Measurements from ENCODE around the gene UMODL1.

Gene UMODL1

DNA sequence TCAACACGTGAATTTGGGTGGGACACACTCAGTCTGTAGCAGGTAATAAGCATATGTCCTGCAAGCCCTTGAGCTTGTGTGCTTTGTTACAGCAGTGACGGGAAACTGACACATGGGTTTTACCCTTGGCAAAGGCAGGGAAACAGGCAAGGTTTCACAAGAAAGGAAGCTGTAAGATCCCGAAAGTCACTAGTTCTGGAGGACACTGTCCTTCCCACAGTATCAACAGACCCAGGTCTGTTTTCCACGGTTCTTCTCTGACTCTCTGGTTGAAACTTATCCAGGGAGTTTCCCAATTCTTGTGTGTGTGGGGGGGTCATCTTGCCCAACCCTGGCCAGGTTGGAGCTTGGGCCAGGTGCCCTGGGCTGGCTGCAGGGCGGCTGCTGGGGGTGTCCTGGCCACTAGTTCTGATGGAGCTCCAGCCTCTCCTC lies 31.6 kb upstream of the UMODL1 start:
- no peak for DNase-seq

DNA sequence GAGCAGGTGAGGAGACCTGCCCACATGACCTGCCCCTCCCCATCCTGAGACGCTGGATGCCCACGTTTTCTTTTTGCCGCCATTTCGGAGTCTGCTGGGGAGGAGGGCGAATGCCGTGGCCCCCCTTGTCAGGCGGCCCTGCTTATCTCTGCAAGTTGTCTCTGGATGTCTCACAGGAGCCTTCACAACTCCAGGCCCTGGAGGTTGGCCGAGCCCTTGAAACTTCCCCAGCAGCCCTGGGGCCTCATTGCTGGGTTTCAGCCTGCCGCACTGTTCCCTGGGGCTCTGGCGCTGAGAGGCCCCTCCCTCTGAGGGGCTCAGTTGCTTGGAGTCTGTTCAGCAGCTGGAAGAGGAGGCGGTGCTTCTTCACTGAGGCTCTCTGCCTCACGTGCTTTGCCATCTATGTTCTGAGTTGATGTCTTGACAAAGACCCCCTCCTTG lies 31.2 kb upstream of the UMODL1 start:
- no peak for DNase-seq

DNA sequence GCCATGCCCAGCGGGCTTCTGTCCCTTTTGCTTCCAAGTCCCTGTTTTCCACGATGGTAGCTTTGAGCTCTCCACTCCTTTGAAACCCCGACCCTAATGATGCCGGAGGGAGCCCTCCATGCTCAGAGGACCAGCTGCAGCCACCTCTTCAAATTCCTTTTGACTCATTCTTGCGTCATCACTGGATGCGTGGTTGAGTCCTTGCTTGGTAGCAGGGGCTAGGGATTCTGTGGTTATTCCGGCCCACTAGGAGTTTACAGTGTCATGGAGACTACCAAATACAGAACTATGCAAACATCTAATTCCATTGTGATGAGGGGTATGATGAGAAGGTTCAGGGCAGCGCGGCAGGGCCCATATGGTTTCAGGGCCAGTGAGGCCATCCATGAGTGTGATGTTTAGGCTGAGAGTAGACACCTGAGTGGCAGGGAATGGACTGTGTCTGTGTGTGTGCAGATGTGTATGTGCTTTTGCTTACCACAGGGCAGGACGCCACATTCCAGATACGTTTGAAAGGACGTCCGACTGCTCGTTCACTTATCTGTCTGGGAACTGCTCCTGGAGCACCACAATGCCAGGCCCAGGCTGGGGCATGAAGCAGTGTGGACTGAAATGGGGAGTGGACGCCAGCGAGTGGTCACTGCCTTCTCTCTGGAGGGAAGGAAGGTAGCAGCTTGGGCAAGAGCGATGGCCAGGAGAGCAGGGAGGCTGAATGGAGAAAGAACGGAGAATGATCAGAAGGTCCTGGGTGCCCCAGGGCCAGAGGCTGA lies 30.5 kb upstream of the UMODL1 start:
- no peak for DNase-seq

DNA sequence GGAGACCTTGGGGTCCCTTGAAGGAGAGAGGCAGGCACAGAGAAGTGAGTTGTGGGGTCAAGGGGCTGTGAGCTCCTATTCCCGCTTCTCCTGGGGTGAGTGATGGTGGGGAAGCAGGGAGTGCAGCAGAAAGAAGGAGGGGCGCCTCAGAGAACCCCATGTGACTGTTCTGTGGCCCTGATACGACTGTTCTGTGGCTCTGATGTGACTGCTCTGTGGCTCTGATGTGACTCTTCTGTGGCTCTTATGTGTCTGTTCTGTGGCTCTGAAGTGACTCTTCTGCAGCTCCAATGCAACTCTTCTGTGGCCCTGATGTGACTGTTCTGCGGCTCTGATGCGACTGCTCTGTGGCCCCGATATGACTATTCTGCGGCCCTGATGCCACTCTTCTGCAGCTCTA lies 29.9 kb upstream of the UMODL1 start:
- DNase-seq: no peak

DNA sequence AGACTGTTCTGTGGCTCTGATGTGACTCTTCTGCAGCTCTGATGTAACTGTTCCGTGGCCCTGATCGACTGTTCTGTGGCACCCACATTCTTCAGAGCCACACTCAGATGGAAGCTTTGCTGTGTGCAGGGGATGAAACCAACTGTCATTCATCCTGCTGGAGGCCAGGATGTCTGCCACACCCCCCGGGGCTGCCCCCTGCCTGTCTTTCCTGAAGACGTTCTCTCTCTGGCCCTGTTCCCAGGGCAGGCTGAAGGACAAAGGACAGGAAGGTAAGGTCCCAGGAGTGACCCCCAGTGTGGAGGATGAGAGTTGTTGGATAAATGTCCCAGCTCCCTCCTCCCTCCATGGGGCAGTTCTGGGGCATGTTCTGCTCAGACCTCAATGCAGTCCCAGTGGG lies 29.4 kb upstream of the UMODL1 start:
- no peak for DNase-seq

DNA sequence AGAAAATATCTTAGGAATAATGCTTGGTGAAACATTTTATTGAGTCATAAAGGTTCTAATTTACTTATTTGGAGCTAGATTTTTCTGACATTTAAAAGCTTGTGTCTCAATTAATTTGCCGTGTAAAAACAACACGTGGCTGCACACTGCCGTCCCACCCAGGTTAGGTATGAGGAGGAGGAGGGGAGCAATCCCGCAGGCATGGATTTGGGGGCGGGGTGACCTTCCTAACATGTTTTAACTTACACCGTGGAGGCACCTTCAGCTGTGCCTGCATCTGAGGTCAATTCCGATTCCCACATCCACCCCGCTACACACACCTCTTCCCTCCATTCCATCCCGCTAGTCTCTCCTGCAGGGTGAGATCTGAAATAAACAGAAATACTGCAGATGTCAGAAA lies 28.5 kb upstream of the UMODL1 start:
- DNase-seq: no peak

DNA sequence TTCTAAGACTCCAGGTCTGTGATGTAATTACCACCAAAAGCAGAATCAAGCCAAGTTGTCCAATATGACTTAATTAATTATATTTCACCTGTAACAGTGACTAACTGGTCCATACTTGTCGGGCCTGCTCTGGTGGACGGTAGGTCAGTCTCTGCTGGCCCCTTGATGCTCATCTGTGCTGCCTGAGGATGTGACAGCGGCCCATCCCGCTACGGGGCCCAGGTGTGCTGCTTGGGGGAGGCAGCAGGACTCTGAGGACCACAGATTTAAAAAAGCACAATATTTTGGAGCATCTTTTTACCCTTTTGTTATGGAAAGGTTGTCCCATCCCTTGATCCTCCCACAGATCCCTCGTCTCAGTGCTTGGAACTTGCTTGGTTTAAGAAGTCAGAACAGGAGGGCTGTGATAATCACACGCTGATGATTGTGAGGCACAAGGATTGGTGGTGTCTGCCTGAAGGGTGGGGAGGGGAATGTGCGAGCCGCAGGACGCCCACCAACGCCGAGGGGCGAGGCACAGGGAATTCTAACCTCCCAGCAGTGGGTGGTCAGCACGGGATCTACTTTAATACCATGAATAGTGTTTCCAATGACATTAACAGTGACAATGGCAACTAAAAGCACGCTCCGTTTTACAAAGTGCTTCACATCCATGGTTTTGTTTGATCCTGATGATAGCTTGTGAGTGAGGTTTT lies 27.8 kb upstream of the UMODL1 start:
- DNase-seq: no peak

DNA sequence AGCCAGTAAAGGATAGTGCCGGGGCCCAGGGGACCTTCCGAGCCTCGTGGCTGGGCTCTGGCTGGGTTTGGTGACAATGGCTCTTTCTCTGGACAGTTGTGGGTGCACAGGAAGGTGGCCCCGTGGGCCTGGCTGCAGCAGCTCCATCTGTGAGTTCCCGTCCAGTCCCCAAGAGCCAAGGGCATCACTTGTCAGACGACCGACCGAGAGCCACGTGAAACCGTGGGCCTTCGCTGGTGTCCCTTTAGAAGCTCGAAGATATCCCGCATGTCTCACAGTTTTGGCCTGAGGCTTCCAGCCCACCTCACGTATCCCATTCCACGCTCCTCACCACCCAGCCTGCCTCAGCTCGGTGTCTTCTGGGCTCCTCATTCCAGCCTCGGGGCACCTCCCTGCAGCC lies 27.2 kb upstream of the UMODL1 start:
- no peak for DNase-seq

DNA sequence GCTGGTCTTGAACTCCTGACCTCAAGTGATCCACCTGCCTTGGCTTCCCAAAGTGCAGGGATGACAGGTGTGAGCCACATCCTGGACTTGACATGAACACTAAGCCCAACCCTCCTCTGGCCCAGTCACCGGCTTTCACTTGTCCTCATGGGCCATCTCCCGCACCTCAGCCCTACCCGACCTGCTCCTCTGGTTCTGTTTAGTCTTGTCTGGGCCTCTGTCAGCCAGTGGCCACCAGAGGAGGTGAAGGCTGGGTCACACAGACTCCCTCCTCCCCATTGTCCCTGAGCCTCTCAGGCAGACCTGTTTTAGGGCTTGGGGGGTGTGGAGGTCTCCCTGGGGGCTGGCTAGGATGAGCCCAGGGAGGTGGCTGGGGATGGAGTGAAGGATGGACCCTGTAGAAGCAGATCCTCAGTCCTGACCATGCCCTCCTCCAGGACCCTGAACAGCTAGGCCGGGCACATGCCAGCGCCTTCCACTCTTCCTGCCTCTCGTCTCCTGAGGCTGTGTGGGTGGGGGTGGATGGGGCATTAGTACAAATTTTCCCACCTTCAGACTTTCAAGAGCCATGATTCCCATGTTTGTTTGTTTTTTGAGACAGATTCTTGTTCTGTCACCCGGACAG lies 26.1 kb upstream of the UMODL1 start:
- no peak for DNase-seq

DNA sequence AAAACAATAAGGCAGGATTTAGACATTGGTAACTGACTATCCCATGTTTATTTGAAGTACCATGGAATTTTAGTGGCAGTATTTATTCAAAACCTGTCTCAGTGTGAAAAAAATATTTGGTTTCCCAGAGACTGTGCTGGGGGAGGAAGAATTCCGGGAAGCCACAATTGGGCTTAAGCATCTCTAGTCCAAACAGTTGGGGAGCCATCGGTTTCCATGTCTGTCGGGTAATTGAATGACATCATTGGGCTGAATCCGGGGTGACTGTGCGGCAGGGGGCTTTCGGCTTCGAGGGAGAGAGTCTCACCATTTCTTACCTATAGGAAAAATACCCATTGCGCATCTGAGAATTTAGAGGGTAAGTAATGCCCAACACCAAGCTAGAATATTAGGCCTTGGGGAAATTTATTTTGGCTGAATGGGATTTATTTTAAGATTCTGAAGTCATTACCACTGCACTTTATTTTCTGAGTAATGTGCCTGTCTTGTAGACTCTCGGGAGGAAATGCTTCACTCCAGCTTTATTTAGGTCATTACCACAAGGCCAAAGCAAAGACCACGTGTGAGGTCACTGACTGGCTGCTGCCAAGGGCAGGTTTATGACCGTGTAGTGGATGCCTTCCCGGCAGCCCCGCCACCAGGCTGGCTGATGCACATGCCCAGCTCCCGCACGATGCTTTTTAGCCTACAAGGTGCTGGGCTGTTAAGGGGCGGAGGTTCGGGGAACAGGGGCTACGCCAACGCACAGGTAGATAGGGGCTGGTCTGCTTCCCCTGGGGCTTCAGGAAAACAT lies 23.1 kb upstream of the UMODL1 start:
- no peak for DNase-seq

DNA sequence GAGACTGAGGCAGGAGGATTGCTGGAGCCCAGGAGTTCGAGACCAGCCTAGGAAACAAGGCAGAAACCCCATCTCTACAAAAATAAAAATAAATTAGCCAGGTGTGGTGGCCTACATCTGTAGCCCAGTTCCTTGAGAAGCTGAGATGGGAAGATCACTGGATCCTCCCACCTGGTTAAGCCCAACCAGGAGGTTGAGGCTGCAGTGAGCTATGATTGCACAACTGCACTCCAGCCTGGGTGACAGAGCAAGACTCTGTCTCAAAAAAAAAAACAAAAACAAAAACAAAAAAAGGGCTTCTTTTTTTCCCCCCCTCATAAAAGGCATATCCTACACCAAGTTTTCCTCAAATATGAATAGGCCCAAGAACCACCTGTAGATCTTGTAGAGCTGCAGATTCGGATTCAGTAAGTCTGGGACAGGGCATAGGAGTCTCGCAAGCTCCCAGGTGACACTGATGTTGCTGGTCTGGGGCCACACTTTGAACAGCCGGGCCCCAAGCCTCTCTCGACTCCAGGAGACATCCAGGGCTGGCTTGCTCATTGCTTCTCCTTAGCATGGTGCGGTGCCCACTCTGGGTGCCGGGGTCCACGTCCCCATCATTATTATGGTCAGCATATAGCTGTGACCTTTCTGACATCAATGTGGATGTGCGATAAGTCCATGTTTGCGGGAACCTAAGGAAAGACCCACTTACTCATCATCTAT lies 22.1 kb upstream of the UMODL1 start:
- no peak for DNase-seq

DNA sequence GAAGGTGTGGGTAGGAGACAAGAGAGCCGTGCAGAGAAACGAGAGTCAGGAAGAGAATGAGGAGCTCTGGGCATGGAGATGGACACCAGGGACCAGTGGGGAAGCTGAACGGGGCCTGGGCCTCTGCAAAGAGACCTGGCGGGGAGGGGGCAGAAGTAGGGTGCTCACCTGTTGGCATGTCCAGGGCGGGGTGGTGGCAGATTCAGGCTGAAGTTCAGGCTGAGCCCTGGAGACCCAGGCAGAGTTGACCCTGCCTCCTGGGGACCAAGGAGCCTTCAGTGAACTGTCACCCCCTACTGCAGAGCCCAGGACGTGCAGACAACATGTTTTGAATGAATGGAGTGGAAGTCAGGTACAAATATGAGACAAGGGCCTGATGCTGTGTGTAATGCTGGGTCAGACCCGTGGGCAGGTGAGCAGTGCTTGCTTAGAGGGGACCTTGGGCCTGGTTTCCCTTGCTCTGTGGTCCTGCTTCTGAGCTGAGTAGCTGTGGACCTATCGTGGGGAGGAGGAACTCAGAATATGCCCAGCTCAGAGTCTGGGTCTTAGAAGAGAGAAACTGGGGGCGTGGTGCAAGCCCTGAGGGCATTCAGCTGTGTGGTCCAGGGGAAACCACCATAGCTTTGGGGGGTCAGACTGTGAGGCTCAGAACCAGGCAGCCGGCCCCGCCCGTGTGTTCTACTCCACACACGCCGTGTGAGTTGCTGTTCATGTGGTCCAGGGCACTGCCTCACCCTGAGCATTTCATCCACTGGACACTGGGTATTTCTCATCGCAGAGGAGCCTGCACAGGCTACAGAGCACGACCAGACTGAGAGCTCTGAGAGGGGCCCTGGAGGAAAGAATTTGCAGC lies 21.3 kb upstream of the UMODL1 start:
- no peak for DNase-seq

DNA sequence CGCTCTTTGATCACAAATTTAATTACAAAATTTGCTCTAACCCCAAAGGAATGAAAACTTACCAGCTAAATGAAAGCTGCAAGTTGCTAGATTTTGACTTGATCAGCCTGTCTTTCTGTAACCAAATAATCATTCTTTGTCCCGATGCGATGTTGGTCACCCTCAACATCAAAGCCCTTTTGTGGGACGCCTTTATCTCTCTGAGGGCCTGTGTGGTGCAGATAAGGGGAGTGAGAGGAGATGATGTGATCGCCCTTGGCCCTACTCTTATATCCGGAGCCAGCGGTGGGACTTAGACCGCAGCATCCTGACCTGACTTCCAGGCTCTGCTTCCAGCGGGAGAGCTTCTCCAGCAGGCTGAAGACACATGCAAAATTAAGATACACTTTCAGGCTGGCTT lies 19.3 kb upstream of the UMODL1 start:
- DNase-seq: no peak

DNA sequence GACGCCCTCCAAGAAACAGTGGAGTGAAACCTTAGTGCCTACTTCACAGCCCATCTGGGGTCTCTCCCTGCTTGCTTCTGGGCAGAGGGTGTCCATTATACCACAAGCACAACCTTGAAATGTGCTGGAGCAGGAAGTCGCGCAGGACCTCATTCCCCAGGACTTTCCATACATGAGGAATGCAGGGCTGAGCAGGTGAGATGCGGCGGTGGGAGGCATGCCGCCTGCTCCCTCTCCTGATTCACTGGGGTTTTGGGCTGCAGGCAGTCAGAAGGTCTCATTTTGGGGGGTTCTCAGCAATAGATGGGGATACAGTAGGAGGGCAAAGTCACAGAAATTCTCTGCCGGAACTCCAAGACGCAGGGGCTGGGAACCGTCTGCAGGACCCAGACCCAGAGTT lies 15.7 kb upstream of the UMODL1 start:
- DNase-seq: no peak

DNA sequence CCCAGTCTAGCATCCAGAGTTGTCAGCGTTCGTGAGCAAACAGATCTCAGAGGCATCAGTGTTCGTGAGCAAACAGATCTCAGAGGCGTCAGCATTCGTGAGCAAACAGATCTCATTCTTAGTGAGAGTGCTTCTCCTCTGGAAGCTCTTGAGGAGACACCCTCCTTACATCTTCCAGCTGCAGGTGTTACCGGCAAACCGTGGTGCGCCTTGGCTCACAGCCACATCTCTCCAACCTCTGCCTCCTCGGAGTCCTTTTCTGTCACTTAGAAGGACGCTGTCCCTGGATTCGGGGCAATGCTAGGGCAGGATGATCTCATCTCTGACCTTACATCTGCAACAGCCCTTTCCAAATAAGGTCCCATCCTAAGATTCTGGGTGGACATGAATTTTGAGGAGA lies 14.6 kb upstream of the UMODL1 start:
- DNase-seq: no peak

DNA sequence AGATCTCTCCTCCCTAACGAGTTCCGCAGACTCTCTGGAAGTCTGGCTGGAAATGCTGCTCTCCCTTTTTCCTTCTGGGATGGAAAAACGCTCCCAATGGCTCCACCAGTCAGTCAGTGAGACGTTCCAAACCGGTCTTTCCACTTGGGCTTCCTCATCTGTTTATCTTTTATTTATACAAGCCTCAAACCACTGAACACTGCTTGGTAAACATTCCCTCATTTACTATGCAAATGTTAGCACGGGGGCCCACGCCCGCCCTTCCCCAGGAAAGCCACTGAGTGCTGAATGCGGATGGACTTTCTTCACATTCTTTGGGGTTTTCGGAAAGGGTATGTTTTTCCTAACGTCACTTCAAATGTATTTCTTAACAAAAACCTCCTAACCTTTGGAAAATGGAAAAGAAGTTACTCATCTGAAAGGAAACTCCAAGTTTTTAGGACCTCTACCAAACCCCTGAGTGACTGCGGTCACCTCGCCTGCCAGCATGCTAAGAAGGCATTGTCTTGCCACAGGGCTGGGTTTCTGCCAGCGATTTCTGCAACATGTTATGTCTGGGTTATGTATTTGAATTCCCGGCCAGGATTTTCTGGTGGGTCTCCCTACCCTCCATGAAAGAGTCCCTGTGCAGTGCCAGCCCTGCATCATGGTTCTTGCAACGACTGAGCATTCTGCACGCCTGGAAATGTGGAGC lies 14.0 kb upstream of the UMODL1 start:
- no peak for DNase-seq

DNA sequence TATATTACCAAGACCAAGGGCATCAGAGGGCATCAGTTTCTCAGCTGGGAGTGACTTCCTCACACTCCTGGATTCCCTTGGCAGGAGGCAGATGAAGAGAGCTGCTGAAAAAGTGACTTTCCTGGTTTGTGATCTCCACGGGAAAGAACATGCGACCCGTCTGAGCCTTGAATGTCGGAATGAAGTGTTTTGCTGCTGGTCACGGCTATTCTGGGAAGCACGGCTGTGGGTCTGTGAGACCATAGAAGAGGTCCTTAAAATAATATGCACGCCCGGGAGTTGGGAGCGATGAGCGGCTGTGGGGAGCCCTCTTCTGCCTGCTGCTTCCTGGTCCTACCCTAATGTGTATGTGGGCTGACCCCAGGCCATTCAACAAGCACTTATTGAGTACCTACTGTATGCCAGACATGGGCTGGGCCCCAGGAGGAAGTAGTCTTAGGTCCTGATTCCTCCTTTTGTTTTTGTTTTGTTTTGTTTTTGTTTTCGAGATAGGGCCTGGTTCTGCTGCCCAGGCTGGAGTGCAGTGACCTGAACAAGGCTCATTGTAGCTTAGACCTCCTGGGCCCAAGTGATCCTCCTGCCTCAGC lies 13.2 kb upstream of the UMODL1 start:
- DNase-seq: no peak

DNA sequence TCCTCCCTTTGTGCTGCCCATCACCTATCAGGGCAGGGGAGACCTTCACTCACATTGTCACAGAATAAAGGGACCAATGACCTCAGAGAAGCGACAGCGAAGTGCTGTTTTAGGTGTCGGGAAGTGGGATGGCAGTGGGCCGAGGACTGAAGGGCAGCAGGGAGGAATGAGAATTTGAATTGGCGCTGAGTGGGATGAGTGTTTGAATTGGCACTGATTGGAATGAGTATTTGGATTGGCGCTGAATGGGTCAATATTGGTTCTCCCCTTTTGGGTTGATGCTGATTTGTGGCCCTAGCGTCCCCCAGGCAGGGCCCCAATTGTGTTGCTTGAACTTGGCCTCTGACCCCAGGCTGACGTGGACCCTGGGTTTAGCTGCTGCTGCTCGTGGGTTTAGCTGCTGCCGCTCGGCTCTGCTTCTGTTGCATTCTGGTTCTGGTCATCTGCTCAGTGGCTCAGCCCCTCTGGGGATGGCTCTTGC lies 12.4 kb upstream of the UMODL1 start:
- DNase-seq: no peak

DNA sequence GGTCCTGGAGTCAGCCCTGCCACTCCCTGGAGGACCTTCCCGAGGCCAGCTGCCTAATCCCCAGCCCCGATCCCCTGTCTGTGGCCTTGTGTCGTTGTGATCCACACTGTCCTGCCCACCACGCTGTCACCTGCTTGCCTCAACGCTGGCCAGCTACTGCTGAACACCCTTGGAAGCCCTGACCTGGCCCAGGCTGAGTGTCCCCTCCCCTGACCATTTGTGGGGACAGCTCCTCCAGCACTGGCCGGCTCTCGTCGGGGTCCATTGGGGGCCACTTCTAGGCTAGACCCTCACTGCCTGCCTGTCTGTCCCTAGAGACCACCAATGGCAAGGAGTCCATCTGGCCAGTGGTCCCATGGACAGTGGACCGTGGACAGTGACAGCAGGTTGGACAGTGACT lies 12.0 kb upstream of the UMODL1 start:
- no peak for DNase-seq

DNA sequence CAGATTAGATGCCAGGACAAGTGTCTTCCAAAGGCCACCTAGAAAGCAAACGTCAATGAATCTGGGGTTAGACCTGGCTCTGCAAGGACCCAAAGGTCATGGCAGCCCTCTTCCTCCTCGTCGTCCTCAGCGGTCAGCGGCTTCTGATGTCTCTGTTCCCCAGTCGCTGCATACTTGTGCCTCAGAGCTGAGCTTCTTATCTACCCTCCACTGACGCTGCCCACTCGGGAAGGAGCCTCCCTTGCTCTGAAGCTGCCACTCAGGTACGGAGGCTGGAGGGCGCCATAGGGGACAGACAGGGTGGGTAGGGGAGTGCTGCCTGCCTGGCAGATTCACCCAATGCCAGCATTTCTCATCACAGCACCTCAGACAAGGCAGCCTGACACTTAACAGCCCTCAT lies 11.4 kb upstream of the UMODL1 start:
- no peak for DNase-seq

DNA sequence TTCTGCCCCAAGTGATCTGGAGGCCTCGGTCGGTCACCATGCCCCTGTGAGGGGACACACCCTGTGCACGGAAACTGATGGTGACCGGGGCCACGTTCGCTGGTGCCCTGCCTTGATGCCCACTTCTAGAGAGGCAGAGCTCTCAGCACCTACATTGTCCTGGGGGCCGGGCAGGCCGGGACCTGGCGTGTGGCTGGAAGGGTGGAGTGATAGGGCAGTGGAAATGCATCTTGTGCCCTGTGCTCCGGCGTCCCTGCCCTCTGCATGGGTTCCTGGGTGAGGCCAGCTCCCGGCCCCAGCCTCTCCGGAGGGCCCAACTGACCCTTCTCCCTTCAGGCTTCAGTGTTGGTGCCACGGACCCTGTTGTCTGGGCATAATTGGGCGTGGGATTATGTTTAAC lies 11.0 kb upstream of the UMODL1 start:
- DNase-seq: no peak
